ENCODE data around the gene CST11.

GRCh38 chr20:23453549-23454543 is 1.2 kb upstream of the CST11 start:
- no peak for TF ChIP-seq SP1 (IDR thresholded peaks at IDR 0.05)
- no peak for TF ChIP-seq FOXA1 (IDR thresholded peaks at IDR 0.05)
- no peak for TF ChIP-seq BHLHE40 (IDR thresholded peaks at IDR 0.05; ENCODE audit: borderline replicate concordance)
